HG03108 (cell line): ENCODE data around the gene EXOC7.

Experiments used
- ATAC-seq: cut with Tn5 transposase; IDR thresholded peaks from one replicate; pipeline ENCODE4 v1.9.1; 2021; ENCODE audit warnings: moderate library complexity; ENCODE audit not compliant: unreplicated experiment

Gene EXOC7

DNA sequence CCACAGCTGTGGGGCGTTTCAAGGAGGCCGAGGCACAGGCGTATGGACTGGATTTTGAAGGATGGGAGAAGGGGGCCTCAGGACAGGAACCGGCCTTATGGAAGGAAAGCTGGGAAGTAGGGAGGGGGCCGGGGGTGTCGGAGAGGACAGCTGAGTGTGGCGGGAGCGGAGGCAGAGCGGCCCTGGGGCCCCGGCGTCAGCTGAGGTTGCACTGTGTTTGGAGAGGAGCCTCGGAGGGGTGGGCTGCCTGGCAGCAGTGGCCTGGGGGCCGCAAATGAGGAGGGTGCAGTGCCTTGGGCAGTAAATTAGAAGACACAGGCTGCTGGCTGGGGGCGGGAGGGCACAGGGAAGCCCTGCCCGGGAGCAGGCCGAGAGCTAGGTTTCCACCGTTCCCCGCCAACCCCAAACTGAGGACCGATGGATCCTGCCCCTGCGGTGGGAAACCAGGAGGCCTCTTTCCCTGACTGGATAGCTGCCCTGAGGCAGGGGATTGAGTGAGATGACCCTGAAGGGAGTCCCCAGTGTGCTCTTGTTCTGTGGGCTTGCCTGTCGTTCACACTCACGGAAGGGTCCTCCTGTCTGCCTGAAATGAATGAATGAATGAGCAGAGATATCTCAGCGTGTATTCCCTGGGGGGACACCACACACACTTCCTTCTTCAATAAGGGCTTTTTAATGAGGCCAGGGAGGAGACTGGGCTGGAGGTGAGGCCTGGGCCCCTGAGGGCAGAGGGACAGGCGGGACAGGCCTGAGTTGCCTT, 19.0 kb upstream of the EXOC7 start:
- ATAC-seq, result no peak

GRCh38 chr17:76121932-76122430, 18.4 kb upstream of the EXOC7 start:
- ATAC-seq, result no peak

DNA sequence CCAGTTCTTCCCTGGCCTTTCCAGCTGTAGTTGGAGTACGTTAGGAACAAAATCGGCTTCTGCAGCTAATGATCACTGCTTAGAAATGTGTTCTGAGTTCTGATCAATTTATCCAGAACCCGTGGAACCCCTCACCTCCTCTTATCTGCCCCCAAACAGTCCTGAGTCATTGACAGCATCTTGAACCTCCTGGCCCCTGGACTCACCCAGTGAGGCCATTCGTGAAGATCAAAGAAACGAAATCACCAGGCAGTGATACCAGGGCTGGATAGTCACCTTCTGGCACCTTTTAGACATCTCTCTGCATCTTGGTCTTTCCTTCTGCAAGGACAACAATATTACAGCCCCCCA, 17.0 kb upstream of the EXOC7 start:
- ATAC-seq, result no peak

DNA sequence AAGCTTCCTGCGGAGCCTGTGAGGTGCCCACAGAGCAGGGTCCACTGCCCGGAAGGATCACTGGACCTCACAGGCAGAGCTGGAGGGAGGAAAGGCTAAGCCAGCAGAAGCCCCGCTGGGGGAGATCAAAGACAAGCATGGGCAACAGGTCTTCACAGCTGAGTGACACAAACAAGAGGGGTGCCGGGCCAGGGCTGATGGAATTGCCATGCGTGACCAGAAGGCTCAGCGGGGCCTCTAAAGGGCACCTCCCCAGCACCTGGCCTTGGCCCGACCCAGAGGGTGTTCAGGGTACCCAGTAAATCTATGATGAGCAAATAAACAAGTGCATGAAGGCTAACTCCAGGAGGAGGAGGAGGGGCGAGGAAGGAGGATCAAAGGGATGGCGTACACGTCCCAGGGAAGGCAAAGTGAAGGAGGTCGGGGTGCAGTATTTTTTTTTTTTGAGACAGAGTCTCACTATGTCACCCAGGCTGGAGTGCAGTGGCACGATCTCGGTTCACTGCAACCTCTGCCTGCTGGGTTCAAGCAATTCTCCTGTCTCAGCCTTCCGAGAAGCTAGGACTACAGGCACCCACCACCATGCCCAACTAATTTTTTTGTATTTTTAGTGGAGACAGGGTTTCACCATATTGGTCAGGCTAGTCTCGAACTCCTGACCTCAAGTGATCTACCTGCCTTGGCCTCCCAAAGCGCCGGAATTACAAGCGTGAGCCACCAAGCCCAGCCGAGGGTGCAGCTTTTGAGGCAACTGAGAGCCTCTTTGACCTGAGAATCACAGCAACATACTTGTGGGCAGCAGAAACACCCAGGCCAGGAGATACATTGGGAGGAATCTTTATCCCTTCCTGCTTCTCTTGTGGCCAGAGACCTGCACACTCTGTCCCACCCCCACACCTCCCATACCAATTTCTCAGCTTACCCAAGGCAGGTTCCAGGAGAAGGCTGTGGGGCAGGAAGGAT, 16.1 kb upstream of the EXOC7 start:
- no peak for ATAC-seq

DNA sequence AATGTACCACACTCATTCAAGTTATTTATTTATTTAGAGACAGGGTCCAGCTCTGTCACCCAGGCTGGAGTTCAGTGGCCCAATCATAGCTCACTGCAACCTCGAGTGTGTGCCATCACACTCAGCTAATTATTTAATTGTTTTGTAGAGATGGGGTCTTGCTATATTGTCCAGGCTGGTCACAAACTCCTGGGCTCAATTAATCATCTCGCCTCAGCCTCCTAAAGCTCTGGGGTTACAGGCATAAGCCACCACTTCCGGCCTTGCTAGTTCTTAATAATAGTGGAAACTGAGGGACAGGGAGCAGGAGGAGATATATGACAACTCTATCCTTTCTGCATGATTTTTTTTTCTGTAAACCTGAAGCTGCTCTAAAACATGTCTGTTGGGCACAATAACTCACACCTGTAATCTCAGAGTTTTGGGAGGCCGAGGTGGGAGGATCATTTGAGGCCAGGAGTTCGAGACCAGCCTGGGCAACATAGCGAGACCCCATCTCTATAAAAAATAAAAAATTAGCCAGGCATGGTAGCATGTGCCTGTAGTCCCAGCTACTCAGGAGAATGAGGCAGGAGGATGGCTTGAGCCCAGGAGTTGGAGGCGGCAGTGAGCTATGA, 11.7 kb upstream of the EXOC7 start:
- ATAC-seq, result no peak

DNA sequence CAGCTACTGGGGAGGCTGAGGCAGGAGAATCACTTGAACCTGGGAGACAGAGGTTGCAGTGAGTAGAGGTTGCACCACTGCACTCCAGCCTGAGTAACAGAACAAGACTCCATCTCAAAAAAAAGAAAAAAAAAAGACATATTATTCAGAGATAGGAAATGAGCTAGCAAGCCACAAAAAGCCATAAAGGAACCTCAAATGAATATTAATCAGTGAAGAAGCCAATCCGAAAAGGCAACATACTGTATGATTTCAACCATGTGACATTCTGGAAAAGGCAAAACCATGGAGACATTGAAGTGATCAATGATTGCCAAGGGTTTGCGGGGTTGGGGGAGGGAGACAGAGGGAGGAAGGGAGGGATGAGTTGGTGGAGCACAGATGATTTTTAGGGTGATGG, 8.4 kb upstream of the EXOC7 start:
- no peak for ATAC-seq

DNA sequence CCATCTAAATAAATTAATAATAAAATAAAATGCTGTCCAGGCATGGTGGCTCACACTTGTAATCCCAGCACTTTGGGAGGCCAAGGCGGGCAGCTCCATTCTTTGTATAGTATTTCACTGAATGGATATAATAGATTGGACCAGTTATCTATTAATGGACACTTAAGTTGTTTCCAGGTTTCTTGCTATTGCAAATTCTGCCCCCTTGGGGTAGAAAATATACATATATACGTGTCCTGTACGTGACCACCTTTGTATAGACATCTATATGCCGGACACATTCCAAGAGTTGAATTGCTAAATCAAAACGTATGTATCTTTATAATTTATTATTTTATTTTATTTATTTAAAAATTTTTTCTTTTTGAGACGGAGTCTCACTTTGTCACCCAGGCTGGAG, 3.9 kb upstream of the EXOC7 start:
- no peak for ATAC-seq

- ATAC-seq, result no peak
These were observed 3.1 kb upstream of the EXOC7 start for GRCh38 chr17:76106703-76107102.

DNA sequence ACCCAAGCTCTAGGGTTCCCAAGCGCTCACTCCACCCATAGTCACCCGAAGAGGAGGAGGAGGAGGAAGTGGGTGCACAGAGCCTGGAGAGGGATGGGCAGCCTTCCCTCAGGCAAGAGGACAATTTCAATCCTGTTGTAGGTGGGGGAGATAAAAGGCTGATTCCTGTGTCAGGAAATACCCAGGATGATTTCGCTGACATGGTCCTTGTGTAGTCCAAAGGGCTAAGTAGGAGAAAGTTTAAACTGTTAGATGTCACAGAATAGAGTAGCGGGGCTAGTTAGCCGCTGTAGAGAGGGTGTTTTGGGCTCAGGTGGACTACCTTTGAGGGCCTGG, 1.3 kb upstream of the EXOC7 start:
- ATAC-seq, result no peak

DNA sequence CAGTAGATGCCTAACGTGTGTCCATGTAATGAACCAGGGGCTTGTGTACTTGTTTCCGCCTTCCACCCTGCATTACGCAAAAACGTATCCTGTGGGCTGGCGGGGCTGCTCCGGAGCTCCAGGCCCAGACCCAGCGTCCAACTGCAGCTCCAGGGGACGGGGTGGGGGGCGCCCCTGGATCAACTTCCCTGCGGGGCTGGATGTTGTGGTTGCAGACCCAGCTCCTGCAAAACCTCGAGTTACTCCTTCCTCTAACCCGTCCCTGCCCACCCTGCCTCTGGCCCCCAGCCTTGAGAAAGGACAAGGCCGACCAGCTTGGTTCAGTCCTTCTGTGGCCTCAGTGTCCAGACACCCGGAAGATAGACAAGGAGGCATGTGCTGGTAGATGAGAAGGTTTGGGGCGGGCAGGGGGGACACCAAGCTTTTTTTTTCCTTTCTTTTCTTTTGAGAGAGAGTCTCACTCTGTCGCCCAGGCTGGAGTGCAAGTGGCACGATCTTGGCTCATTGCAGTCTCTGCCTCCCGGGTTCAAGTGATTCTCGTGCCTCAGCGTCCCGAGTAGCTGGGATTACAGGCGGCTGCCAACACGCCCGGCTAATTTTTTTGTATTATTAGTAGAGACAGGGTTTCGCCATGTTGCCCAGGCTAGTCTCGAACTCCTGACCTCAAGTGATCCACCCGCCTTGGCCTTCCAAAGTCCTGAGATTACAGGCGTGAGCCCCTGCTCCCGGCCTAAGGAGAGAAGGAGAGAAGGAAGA, 731 bp upstream of the EXOC7 start:
- ATAC-seq, result no peak

- no peak for ATAC-seq
These were observed 678 bp downstream of the EXOC7 start for GRCh38 chr17:76102944-76103273.

DNA sequence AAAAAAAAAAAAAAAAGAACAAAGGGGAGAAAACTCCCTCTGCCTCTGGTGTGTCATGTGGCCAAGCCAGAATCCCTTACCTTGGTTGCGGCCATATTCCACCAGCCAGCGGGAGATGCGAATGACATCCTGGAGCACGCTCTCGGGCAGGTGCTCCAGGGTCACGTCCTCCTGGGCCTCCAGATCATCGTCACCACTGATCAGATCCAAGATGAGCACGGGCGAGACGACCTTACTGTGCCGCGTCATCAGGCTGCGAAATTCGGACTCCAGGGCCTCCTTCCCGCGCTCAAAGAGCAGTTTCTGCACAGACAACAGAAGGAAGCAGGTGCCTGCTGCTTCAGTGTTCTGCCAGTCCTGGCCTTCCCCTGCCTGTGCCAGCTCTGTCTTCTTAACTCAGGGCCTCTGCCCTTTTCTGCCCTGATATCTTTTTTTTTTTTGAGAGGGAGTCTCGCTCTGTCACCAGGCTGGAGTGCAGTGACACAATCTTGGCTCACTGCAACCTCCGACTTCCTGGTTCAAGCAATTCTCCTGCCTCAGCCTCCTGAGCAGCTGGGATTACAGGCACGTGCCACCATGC, 5.8 kb downstream of the EXOC7 start:
- ATAC-seq, result no peak

DNA sequence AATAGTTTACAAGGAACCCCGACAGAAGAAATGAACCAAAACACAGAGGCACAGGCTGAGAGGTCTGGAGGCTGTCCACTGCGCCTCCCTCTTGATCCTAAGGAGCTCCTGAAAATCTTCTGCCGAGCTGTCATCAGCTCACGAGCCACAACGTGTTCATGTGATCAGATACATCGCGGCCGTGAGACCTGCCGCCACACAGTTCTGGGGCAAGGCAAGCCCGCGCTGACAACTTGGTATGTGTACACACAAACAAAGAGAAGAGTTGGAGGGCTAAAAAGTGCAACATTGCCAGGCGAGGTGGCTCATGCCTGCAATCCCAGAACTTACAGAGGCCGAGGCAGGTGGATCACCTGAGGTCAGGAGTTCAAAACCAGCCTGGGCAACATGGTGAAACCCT, 7.6 kb downstream of the EXOC7 start:
- no peak for ATAC-seq

DNA sequence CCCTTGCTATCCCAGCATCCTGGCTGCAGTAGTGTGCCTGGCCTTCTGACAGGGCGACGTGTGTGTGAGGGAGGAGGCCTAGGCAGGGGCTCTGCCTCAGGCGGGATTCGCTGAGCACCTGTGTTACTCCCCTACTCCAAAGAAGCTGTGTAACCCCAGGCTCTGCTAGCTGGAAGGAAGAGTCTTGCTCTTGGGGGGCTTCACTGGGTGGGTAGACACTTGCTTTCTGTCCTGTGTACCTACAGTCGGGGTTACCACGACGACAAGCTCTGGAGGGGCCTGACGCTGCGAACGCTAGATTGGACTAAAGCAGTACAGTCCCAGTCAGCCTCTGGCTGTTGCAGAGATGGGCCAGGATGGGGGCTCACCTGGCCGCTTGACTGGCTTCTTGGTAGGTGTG, 9.5 kb downstream of the EXOC7 start:
- ATAC-seq, result no peak

DNA sequence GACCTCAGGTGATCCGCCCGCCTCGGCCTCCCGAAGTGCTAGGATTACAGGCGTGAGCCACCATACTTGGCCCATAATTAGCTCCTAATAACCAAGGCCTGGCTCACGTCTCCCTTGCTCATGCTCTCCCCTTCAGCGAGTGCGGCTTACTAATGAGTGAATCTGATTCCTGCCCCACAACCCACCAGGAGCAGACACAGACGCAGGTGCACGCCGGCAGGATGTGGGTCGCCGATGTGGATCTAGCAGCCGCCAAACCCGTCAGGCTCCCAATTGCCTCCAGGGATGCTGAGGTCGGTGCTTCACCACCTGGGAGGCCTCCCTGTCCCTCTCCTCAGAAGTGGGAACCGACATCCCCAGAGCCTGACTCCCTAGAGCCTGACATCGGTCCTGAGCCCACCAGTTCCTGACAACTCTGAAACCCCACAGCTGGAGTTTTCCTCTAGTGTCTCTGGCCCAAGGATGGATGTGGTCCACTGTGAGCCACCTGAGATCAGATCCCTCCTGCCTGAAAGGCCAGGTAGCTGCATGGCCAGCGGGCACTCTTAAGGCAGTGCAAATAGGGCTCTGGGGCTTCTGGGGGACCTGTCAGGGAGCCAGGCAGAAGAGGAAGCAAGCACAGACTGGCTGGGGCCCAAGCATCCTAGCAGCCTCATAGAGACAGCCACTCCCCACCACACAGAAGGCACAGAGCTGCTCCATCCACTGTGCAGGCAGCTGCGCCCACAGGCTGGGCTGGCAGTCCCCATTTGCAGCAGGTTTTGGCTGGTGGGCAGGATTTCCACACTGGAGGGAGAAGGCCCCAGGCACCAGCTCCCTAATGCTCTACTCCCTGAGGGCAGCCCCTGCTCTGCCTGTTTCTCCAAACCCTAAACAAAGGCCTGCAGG, 10.8 kb downstream of the EXOC7 start:
- no peak for ATAC-seq

- ATAC-seq, result no peak
These were observed 11.9 kb downstream of the EXOC7 start for GRCh38 chr17:76091526-76092286.

- ATAC-seq, result no peak
These were observed 13.0 kb downstream of the EXOC7 start for GRCh38 chr17:76090517-76091129.

- ATAC-seq, result no peak
These were observed 13.7 kb downstream of the EXOC7 start for GRCh38 chr17:76089680-76090516.
